NCI-H446 (cell line): ENCODE results near the gene CEACAM21.

Experiments used
- DNase-seq, 2 experiments: peaks; one replicate each; lab custom pipeline; 2025; lab: John Stamatoyannopoulos, UW

The CEACAM21 gene

DNA sequence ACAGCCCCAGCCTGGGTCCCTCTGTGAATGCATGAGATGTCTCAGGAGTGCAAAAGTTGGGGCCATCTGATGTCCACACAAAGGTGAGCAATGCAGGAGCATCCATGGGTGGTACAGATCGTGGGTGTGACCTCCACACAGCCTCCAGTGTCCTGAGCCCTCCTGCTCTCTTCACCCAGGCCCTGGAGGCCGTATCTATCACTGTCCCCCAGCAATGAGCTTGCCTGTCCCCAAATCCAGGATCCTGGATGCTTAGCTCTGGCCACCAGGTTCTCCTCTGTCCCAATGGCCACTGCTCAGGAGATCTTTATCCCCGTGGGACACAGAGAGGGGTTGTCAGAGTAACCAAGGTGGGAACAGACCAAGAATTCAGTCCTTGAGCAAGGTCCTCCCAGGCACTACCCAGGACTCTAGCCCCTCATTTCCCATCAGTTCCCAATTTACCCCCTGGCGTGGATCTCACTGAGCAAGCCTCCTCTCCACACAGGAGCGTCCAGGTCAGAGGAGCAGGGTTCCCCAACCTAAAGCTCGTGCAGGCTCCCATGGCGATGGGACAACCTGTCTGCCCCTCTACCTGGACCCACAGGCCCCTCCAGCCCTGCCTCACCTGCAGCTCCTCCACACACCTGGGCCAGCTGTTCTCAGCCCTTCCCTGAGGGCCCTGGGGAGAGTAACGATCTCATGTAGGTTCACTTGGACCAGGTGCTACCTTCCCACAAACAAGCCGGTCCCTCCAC is 11.3 kb downstream of the CEACAM21 start:
- no peak for DNase-seq

DNA sequence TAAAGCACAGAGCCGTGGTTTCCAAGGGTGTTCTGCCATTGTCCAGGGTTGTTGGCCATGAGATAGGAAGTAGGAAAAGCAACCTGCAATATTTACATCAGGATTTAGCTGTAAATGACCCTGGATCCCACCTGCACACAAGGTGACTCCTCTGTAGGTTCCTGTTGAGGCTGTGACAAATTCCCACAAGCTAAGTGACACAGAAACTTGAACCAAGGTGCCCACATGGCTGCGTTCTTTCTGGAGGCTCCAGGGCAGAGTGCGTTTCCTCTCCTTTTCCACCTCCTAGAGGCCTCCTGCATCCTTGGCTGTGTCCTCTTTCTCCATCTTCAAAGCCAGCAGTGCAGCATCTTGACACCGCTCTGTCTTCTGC is 11.9 kb downstream of the CEACAM21 start:
- no peak for DNase-seq

DNA sequence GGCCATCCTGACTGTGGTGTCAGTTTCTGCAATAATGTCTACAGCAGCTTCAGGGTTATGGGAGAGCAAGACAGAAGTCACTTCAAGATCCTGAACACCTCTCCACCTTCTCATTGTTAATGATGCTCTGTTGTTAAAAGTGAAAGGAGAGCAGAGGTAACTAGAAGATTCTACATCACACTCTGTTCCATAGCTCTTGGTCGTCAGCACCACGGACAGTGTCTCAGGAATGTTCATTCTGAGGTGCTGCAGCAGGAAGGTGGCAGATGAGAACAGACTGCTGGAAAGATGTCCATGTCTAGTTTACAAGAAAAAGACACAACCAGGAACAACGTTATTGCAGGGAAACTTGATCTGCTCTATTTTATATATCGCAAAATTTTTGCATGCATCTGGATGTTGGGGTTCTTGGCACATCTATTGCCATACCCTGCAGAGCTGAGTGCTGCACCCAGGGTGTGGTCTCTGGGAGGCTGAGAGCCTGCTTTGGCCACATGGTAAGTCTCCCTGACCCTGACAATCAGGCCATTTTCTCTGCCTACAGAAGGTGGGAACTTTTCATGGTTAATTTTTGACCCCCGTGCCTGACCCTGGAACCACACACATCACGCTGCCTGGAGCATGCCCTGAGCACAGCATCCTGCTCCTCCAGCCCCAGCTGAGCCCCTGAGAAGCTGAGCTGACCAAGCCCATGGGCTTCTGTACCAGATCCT is 12.7 kb downstream of the CEACAM21 start:
- DNase-seq, result no peak

DNA sequence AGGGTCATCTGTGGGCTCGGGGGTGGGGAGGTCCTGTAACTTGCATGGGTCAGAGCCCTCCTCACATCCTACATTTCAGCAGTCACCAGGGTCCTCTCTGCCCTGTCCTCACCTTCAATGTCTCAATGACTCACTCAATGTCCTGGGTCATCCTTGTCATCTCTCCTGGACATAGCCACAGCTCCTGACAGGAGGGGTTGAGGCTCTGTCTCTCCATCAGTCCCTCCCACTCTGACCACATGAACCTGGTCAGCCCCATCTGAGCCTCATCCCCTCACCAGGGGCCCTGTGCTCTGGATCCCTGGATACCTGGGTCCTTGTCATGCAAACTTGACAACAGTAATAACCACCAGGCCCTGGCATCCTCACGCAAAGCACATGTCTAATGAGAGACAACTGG is 13.4 kb downstream of the CEACAM21 start:
- no peak for DNase-seq

DNA sequence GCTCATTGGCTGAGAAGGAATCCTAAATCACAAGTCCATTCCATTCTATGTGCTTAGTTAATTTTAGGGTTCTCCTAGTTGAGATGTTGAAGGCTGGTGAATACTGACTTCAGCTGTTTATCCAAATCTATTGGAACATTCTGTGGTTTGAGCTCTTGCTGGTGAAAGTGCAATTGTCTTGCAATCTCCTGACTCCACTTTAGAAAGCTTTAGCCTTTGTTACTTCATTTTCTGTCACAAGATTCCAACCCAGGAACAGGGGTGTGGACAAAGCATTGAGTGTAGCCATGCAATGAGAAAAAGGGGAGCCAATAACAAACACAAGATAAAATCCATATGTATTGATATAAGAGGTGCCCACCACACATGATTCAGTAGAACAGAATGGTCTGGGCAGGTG is 15.0 kb downstream of the CEACAM21 start:
- no peak for DNase-seq

DNA sequence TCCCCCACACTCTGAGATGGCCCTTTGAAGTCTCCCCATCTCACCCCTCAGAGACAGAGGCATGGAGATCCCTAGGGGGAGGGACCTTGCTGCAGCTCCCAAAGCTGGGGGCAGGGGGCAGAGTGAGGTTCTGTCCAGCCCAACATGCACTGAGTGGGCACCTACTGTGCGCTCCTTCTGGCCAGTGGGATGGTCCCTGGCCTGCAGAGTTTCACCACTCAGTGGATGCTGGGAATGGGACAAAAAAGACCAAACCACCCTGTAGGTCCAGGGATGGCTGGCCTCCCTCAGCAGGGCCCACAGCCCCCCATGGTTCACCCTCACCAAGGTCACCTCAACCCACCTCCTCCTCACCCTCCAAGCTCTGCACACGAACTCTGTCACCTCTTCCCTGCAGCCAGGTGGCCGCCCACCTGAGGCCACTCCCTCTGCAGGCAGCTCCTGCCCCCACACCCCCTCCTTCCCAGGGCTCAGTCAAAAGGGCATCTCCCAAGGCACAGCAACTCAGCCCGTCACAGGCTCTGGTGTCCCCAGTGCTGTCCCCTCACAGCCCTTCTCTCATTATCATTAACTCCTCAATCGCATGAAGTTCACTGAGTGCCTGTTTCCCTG is 16.1 kb downstream of the CEACAM21 start:
- DNase-seq, result no peak

DNA sequence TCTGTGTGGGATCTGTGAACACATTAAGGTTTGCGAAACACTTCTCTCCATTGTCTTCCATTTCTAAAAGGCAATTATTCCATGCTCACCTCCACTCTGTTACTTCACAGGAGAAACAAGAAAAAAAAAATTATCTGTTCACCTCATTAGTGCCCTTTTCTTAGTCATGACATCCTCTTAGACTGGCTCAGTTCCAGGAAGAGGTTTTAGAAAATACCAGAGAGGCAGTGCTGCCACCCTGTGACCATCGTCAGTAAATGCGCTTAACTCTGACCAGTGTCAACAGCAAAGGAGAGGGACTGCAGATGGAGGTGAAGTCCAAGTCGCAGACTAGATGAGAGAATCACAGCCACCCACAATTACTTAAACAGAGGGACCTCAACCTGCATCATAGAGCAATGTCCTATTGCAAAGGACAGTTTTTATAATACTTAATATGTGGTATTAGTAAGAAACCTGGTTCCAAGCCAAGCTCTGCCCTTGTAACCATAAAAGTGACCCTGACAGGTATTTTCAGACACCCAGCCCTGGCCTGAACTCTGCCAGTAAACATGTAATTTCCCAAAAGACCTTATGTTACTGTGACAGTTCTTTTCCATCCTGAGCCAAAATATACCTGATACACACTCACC is 19.4 kb downstream of the CEACAM21 start:
- peak; percentile 15 to 73 for DNase-seq

DNA sequence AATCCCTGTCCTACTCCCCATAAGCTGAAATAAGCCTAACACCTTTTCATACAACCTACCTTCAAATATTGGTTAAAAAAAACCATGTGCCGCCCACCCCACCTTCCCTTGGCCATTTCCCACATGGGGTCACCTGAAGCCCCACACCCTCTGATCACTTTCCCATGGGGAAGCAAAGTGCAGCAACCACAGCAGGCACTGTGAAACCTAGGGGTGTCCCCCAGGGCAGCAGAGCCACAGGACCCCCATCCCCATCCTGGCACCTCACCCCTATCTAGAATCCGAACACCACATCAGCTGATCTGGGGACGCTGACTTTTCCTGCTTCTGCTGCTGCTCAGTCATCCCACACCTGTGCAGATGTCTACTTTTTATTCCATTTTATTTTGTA is 19.9 kb downstream of the CEACAM21 start:
- no peak for DNase-seq

DNA sequence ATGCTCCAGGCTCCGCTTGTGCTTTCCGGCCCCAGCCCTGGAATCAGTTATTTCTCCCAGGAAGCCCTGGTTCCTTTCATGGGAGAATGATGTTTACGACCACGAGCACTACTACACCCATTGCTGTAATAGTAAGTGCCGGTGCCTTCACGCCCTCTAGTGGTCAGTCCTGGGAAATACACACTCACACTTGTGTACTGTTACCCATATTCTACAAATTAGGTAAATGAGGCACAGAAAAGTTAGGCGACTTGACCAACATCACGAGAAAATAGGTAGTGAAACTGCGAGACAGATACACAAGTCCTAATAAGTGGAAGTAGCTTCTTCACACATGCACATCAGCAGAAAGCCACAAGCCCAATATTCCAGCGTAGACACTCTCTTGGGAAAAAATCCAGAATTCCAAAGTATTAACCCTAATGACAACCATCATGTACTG is 21.7 kb downstream of the CEACAM21 start:
- peak; percentile 52 to 80 for DNase-seq

DNA sequence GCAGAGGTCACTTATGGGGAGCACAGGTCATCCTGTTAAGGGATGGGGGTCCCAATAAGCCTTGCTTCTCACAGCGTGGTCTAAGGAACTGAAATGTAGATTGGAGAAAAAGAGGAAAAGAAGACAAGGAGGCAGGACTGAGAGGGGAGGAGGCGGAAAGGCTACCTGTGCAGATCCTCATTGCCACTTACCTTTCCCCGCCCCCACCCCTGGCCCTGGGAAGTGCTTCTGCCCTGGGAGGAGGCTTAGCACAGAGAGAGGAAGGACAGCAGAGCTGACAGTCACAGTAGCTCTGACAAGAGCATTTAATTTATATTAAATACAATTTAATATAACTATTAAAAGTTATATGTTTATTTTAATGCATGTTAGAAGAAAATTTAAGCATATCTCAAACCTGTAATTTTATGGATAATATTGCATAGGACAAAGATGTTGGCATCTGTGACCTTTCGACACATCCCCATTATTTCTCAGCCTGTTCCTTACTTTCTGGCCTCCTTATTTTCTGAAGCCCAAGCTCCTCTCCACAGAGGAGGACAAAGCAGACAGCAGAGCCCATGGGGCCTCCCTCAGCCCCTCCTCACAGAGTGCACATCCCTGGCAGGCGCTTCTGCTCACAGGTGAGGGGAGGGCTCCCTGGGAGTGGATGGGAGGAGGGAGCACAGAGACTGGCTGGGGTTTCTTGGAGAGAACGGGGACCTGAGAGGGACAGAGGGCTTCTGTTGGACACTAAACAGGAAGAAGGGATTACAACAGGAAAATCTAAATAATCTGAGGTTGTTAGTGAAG is 23.4 kb downstream of the CEACAM21 start:
- no peak for DNase-seq

DNA sequence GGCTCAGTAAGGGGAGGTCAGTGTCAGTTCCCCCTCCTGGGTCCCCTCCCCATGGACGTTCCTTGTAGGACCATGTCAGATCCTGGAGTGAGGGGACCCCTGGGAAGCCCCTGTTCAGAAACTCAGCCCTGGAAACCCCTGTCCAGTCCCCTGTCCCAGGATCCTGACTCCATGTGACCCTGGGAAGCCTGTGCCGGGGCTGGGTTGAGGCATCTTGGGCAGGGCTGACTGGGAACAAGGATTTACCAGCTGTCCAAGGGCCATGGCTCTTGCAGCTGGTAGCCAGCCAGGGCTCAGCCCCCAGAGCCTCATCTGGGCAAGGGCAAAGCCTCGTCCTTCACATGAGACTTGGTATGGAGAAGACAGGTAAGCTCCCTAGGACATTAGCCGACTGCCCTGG is 25.8 kb downstream of the CEACAM21 start:
- no peak for DNase-seq

DNA sequence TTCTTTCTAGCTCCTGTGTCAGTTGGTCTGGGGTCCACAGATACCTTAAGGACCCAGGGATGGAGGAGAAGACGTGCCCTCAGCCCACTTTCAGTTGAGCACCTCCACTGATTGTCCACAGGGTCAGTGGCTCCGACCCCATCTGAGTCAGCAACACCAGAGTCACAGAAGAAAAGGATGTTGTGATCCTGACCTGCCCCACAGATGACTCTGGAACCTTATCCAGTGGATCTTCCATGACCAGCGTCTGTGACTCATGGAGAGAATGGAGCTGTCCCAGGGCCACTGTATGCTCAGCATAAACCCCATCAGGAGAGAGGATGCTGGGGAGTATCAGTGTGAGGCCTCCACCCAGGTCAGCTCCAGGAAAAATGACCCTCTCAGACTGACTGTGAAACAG is 28.9 kb downstream of the CEACAM21 start:
- no peak for DNase-seq

DNA sequence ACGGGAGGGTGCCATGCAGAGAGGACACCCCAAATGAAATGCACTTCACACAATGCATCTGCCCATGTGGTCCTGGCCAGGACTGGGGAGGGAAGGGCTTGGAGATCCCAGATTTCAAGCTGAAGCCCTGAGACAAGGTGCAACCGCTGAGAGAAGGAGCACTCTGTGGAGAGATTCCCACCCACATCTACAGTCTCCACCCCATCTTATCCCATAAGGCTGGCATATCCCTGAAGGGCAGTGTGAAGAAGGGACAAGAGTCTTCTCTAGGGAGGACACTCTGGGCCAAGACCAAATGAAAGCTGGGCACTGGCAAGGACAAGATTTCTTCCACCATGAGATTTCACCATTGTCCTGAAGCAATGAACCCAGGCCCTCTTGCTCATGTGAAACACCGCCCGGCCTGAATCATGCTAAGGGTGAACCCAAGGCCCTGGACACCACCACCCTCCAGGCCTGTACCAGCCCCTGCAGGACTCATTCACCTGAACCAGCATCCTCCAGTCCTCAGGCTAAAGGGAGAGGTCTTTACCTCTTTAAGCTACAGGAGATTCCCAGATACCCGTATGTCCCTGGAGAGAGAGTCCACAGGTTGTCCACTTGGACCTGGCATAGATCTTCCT is 30.4 kb downstream of the CEACAM21 start:
- DNase-seq, result no peak

DNA sequence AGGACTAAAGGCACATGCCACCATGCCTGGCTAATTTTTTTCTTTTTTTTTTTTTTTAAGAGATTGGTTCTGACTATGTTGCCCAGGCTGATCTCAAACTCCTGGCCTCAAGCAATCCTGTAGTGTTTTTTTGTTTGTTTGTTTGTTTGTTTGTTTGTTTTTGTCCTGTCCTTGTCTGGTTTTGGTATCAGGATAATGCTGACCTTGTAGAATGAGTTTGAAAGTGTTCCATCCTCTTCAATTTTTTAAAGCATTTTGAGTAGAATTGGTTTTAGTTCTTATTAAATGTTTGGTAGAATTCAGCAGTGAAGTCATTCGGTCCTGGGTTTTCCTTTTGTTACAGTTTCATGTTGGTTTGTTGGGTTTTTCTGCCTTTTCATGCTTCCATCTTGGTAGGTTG is 31.7 kb downstream of the CEACAM21 start:
- no peak for DNase-seq

DNA sequence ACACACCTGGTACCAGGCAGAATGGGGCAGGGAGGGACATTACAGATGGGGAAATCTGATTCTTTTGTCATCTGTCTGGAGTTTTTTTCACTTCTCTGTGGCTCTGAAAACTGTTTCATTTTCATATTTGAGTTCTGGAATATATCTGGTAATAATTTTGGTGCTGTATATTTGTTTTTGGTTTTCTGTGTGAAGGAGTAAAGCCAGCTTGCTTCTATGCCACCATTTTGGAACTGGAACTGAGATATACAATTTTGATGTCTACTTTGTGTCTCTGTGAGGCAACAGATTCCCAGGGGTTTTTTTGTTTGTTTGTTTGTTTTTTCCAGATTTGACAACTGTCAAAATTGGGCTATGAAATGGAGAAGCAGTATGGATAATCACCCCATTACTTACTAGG is 34.8 kb downstream of the CEACAM21 start:
- DNase-seq, result no peak

DNA sequence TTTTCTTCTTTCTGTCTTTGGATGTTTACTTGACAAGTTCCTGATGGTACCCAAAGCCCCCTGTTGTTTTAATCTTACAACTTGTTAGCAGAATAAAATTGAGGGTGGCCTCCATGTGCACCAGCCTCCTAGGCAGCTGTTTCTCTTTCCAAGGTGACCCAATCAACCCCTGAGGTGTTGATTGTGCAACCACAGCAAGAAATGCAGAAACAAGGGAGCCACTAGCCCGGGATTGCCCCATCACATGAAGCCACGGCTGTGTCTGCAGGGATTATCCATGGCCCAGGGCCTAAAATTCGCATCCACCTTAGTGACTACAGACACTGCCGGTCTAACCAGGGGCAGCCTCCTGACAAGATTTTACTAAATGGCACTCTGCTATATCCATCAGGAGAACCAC is 36.5 kb downstream of the CEACAM21 start:
- DNase-seq, result no peak

DNA sequence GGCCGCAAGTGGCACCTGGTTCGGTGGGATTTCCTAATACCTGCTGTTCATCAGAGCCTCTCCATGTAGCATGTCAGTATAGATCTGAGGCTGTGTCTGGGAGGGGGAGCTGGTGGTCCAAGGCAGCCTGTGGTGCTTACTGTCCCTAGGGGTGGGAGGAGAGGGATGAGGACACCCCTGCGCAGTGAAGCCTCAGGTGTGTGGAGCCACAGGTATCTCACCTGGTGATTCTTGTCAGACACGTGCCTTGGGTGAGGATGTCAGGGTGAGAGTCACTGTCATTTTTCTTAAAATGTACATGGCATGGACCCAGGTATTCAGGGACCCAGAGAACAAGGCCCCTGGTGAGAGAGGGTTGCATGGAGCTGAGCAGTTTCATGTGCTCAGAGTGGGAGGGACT is 39.2 kb downstream of the CEACAM21 start:
- no peak for DNase-seq

DNA sequence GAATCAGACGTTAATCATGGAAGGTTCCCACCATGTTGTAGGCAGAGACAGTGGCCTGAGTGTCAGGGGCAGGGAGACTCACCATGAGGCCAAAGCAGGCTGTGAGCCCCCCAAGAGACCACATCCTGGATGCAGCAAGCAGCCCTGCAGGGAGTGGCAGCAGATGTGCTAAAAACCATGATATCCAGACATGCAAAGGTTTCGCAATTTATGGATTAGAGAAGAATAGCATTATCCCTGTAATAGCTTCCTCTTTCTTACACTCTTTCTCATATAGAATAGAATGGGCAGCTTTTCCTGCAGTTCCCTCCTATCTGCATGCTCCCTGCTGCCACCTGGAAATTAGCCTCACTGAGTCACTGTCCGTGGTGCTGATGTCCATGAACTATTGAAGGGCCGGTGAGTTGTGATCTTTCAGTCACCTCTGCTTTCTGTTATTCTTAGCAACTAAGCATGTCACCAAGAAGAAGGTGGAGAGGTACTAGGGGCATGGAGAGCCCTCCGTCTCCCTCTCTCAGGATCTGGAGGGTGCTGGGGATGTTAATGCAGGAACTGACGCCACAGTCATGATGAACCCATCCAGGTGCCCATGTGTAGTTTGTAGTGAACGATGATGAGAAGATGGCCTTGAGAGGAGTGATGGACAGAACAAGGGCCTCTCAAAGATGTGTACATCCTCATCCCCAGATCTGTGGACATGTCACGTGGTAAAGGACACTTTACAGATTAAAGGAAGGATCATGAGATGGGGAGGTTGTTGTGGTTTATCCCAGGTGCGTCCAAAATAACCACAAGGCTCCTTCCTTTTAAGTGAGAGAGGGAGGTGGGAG is 41.0 kb downstream of the CEACAM21 start:
- DNase-seq, result no peak

DNA sequence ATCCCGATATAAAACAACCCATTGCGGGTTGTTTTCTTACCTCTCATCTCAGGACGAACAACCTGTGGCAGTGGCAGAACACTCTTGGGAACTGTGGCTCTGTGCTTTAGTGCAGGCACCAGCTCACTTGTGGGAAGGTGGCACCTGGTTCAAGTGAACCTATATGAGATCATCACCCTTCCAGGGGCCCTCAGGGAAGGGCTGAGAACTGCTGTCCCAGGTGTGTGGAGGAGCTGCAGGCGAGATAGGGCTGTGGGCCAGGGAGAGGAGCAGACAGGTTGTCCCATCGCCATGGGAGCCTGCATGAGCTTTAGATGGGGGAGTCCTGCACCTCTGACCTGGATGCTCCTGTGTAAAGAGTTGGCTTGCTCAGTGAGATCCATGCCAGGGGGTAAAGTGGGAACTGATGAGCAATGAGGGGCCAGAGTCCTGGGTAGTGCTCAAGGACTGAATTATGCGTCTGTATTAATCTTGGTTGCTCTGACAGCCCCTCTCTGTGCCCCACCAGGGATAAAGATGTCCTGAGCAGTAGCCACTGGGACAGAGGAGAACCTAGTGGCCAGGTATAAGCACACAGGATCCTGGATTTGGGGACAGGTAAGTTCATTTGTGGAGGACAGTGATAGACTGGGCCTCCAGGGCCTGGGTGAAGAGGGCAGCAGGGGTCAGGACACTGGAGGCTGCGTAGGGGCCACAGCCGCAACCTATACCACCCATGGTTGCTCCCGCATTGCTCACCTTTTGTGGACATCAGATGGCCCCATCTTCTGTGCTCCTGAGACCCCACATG is 42.2 kb downstream of the CEACAM21 start:
- DNase-seq, result no peak

DNA sequence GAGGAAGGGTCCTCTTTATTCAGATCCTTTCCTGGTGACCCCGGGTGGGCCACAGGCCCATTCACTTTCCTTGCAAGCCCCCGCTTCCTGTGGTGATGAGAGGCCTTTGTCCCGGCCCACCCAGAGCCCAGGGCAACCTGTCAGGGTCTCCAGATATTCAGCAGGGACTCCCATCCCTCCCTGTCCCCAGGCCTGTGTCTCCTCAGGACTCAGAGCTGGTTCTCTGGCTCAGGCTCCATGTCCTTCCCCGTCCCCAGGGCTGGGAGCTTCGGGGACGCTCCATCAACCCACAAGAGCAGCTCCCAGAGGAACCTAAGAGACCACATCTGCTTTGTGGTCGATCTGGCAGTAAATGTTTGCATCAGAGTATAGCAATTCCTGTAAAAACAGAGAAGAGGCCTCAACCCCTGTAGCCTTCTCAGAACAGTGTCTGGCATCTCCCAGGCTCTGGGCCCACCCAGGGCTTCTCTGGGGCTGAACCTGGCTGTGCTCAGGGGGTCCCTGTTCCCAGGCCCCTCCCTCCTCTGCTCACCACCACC is 43.1 kb downstream of the CEACAM21 start:
- DNase-seq, result no peak
